SK-N-SH treated with all-trans-retinoic acid at 6 μM for 48 hours (cell line): Measurements from ENCODE around the gene DRD4.

Experiments
- ATAC-seq: fragments of 200-7000 bp; cut with Tn5 transposase; 3 replicates; pipeline ENCODE4 v1.9.1; 2020; ENCODE audit warnings: mild to moderate bottlenecking, moderate library complexity
- CREB5 ChIP-seq: fragments of 250-450 bp; sonication (Bioruptor Pico); IDR thresholded peaks from 2 replicates; pipeline ENCODE4 v1.5.1; 2020; ENCODE audit warnings: low read depth, mild to moderate bottlenecking, moderate library complexity
- GLIS3 ChIP-seq: fragments of 250-450 bp; sonication (Bioruptor Pico); IDR thresholded peaks from 2 replicates; pipeline ENCODE4 v1.5.0; 2020; ENCODE audit warnings: mild to moderate bottlenecking, moderate library complexity
- ISL1 ChIP-seq: fragments of 250-450 bp; sonication (Bioruptor Pico); IDR thresholded peaks from 2 replicates; pipeline ENCODE4 v2.1.2; 2022; ENCODE audit warnings: mild to moderate bottlenecking, moderate library complexity
- POU6F1 ChIP-seq: fragments of 250-450 bp; sonication (Bioruptor Pico); IDR thresholded peaks from 2 replicates; pipeline ENCODE4 v1.8.0; 2021; ENCODE audit warnings: low read depth, mild to moderate bottlenecking, moderate library complexity, borderline replicate concordance
- TSHZ2 ChIP-seq: fragments of 250-450 bp; sonication (Bioruptor Pico); IDR thresholded peaks from 2 replicates; pipeline ENCODE4 v1.5.0; 2020; ENCODE audit warnings: mild to moderate bottlenecking, moderate library complexity
- ZC3H10 ChIP-seq: fragments of 250-450 bp; sonication (Bioruptor Pico); IDR thresholded peaks from 2 replicates; pipeline ENCODE4 v1.5.1; 2021; ENCODE audit warnings: mild to moderate bottlenecking, moderate library complexity
- ZFP3 ChIP-seq: fragments of 250-450 bp; sonication (Bioruptor Pico); IDR thresholded peaks from 2 replicates; pipeline ENCODE4 v1.5.0; 2020; ENCODE audit warnings: mild to moderate bottlenecking, moderate library complexity
- ZNF565 ChIP-seq: fragments of 450-650 bp; formaldehyde crosslinking; conservative IDR thresholded peaks from 2 replicates; pipeline ENCODE4 v1.5.0; 2020; ENCODE audit warnings: low read depth, mild to moderate bottlenecking, moderate library complexity
- ZNF8 ChIP-seq: fragments of 450-650 bp; formaldehyde crosslinking; IDR thresholded peaks from 2 replicates; pipeline ENCODE4 v1.5.0; 2020; ENCODE audit warnings: mild to moderate bottlenecking, moderate library complexity
- TF ChIP-seq, protein P1 (sequence below): fragments of 250-450 bp; sonication (Bioruptor Pico); IDR thresholded peaks from 2 replicates; pipeline ENCODE4 v1.5.1; 2021; ENCODE audit warnings: mild to moderate bottlenecking, moderate library complexity
- TF ChIP-seq, protein P2 (sequence below): fragments of 250-450 bp; sonication (Bioruptor Pico); IDR thresholded peaks from 2 replicates; pipeline ENCODE4 v1.8.0; 2020; ENCODE audit warnings: mild to moderate bottlenecking, moderate library complexity, borderline replicate concordance

Gene DRD4

GRCh38 chr11:616320-617198 is 20.5 kb upstream of the DRD4 start (continued):
- no peak for TF ChIP-seq TSHZ2 (CRISPR knock-in tag)
- no peak for TF ChIP-seq CREB5 (CRISPR knock-in tag)
- TF ChIP-seq, protein P1, sequence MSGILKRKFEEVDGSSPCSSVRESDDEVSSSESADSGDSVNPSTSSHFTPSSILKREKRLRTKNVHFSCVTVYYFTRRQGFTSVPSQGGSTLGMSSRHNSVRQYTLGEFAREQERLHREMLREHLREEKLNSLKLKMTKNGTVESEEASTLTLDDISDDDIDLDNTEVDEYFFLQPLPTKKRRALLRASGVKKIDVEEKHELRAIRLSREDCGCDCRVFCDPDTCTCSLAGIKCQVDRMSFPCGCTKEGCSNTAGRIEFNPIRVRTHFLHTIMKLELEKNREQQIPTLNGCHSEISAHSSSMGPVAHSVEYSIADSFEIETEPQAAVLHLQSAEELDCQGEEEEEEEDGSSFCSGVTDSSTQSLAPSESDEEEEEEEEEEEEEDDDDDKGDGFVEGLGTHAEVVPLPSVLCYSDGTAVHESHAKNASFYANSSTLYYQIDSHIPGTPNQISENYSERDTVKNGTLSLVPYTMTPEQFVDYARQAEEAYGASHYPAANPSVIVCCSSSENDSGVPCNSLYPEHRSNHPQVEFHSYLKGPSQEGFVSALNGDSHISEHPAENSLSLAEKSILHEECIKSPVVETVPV (CRISPR knock-in tag), result no peak
- TF ChIP-seq, all 23 proteins: peak for 0

DNA sequence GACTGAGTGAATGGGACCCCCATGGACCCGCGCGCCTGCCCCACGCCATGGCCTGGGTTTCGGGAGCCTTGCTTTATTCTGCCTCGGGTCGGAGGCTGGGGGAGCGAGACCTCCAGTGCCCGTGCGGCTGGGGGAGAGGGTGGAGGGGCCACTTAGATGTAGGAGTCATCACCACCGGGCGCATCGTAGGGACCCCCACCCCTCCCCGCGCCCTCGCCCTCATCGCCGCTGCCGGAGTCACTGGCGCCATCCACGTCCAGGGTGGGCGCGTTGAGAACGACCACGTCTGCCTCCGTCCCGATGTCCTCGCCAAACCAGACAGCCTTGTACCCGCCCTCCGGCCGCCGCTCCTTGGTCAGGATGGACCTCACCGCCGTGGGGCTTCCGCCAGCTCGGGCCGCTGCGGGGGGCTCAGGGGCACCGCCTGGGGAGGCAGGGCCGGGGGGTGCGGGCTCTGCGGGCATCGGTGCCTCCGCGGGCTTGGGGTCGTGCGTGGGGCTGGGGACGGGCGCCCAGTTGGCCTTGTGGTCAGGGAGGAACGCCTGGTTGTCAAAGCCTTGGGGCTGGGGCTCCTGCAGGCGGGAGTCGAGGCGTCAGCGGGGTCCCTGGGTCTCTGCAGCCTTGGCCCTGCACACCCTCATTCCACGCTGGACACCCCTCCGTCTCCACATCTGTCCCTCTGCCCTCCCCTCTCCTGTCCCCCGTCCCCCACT is 19.7 kb upstream of the DRD4 start:
- TF ChIP-seq, protein P1 (CRISPR knock-in tag), result no peak
- ATAC-seq, result no peak

- TF ChIP-seq GLIS3, result no peak
- no peak for TF ChIP-seq ZNF8 (CRISPR knock-in tag)
- TF ChIP-seq POU6F1, result no peak
- no peak for TF ChIP-seq ISL1 (CRISPR knock-in tag)
- ATAC-seq, result no peak
These were observed 19.0 kb upstream of the DRD4 start for GRCh38 chr11:617912-618682.

DNA sequence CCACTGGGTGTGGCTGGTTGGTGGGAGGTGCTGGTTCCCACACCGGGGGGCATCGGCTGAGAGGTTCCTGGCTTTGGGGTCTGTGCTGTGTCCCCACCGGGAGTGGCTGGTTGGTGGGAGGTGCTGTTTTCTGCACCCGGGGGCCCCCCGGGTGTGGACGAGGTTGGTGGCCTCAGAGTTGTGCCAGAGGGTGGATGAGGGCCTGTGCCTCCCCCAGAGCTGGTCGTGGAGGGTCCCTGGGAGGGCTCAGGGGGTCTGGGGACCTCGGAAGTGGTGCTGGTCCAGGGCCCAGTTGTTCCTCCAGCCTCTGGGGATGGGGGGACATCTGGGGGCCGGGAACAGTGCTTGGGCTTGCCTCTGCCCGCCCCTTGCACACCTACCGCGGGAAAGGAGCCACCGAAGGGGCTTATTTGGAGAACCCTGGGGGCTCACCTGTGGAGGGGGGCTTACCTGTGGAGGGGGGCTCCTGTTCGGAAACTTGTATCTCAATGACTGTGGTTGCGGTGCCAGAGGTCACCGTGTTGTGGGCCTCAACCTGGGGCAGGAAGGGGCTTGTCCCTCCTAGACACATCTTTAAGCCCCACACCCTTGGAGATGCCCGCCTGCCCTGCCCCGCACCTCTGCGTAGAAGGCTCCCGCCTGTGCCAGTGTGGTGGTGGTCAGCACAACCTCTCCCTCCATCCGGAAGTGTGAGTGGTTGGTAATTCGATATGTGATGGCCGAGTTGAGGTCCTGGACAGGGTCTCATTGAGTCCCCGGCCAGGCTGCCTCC is 18.0 kb upstream of the DRD4 start:
- ATAC-seq, result no peak
- TF ChIP-seq POU6F1, result no peak
- TF ChIP-seq, protein P2, sequence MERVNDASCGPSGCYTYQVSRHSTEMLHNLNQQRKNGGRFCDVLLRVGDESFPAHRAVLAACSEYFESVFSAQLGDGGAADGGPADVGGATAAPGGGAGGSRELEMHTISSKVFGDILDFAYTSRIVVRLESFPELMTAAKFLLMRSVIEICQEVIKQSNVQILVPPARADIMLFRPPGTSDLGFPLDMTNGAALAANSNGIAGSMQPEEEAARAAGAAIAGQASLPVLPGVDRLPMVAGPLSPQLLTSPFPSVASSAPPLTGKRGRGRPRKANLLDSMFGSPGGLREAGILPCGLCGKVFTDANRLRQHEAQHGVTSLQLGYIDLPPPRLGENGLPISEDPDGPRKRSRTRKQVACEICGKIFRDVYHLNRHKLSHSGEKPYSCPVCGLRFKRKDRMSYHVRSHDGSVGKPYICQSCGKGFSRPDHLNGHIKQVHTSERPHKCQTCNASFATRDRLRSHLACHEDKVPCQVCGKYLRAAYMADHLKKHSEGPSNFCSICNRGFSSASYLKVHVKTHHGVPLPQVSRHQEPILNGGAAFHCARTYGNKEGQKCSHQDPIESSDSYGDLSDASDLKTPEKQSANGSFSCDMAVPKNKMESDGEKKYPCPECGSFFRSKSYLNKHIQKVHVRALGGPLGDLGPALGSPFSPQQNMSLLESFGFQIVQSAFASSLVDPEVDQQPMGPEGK (CRISPR knock-in tag), result no peak
- TF ChIP-seq ZFP3 (CRISPR knock-in tag), result no peak
- TF ChIP-seq ZC3H10 (CRISPR knock-in tag), result no peak
- no peak for TF ChIP-seq TSHZ2 (CRISPR knock-in tag)
- TF ChIP-seq GLIS3, result no peak
- no peak for TF ChIP-seq ZNF8 (CRISPR knock-in tag)
- TF ChIP-seq CREB5 (CRISPR knock-in tag), result no peak
- TF ChIP-seq ZNF565, result no peak
